Keratinocyte (primary cell): ENCODE results near the gene MKRN2. TPM values are rescaled to one million over a fixed set of nuclear protein-coding genes. Genes with fewer than 3 reads are reported as not detected.

ENCODE experiments used
- DNase-seq: peaks from one replicate; pipeline ENCODE4 v3.0.0-alpha.2; 2011; ENCODE audit warnings: low read depth, missing footprints, low spot score
- FAIRE-seq: peaks from 2 replicates; lab custom pipeline; 2011; peaks lifted over from hg19 to GRCh38; lab: Jason Lieb, UNC
- H2AFZ ChIP-seq: 2 replicates; pipeline ENCODE4 v1.6.0; 2012; ENCODE audit warnings: low read length, control low read depth, inconsistent platforms; ENCODE audit not compliant: control insufficient read depth
- H3K27ac ChIP-seq: 2 replicates; pipeline ENCODE4 v1.5.1; 2011; ENCODE audit warnings: low read length; ENCODE audit not compliant: control insufficient read depth, insufficient read depth
- H3K27me3 ChIP-seq: 3 replicates; pipeline ENCODE4 v1.6.0; 2011; ENCODE audit warnings: low read length; ENCODE audit not compliant: control insufficient read depth, insufficient read depth; ENCODE audit errors: extremely low read depth
- H3K36me3 ChIP-seq, 2 experiments: 2 replicates in 1 of 2; 3 replicates in 1 of 2; pipeline ENCODE4 v1.5.1; 2011; ENCODE audit warnings: low read length in 2 of 2, mild to moderate bottlenecking in 1 of 2; ENCODE audit not compliant: control insufficient read depth in 2 of 2, insufficient read depth in 2 of 2; ENCODE audit errors: extremely low read depth in 1 of 2
- H3K4me1 ChIP-seq: 3 replicates; pipeline ENCODE4 v1.5.1; 2011; ENCODE audit warnings: low read length; ENCODE audit not compliant: control insufficient read depth, insufficient read depth; ENCODE audit errors: extremely low read depth
- H3K4me2 ChIP-seq: 3 replicates; pipeline ENCODE4 v1.6.0; 2011; ENCODE audit warnings: low read depth, low read length; ENCODE audit not compliant: control insufficient read depth, insufficient read depth; ENCODE audit errors: extremely low read depth
- H3K4me3 ChIP-seq, 3 experiments: fragments of 200-600 bp in 1 of 3; sonication (generic) in 1 of 3; 2 replicates in 2 of 3; 3 replicates in 1 of 3; pipeline ENCODE4 v1.5.1; 2011 to 2016; ENCODE audit warnings: low read length in 3 of 3, mild to moderate bottlenecking in 3 of 3, control low read depth in 2 of 3, inconsistent platforms in 1 of 3, low read depth in 1 of 3, mixed read lengths in 1 of 3, mixed run types in 1 of 3, moderate library complexity in 1 of 3; ENCODE audit not compliant: control insufficient read depth in 2 of 3, insufficient read depth in 2 of 3; ENCODE audit errors: extremely low read depth in 1 of 3
- H3K79me2 ChIP-seq: 2 replicates; pipeline ENCODE4 v1.6.0; 2012; ENCODE audit warnings: low read length; ENCODE audit not compliant: control insufficient read depth, insufficient read depth
- H3K9ac ChIP-seq: 3 replicates; pipeline ENCODE4 v1.6.0; 2011; ENCODE audit warnings: low read length; ENCODE audit not compliant: control insufficient read depth, insufficient read depth; ENCODE audit errors: extremely low read depth
- H3K9me1 ChIP-seq: 3 replicates; pipeline ENCODE4 v1.6.0; 2011; ENCODE audit warnings: low read length; ENCODE audit not compliant: control insufficient read depth, insufficient read depth; ENCODE audit errors: extremely low read depth
- H3K9me3 ChIP-seq: 2 replicates; pipeline ENCODE4 v1.5.1; 2012; ENCODE audit warnings: low read depth, low read length; ENCODE audit not compliant: control insufficient read depth
- H4K20me1 ChIP-seq: 3 replicates; pipeline ENCODE4 v1.6.0; 2011; ENCODE audit warnings: low read length; ENCODE audit not compliant: control insufficient read depth, insufficient read depth; ENCODE audit errors: extremely low read depth
- EZH2 ChIP-seq: IDR thresholded peaks from one replicate; pipeline ENCODE4 v1.6.1; 2012; ENCODE audit warnings: inconsistent platforms, mild to moderate bottlenecking, low read length, moderate library complexity
- dilution Hi-C: fragments of 300-500 bp; cut with MboI; formaldehyde crosslinking; loops from one replicate; pipeline ENCODE4 v1.7.0; 2020; ENCODE audit warnings: low sequenced_read_pairs; ENCODE audit not compliant: extremely low pct_ligation_motif_present
- polyA plus RNA-seq, 5 experiments: library from polyadenylated mRNA; depleted of rRNA in 3 of 5; stranded (reverse) in 3 of 5; stranded (forward) in 1 of 5; unstranded in 1 of 5; fragments of >200 nt; gene quantifications; 1 replicate in 1 of 5; 2 replicates in 3 of 5; 3 replicates in 1 of 5; pipeline versions ENCODE4 v1.2.1 to v1.2.3, GENCODE V29; 2011 to 2012; ENCODE audit warnings: missing spikeins in 2 of 5, low read depth in 1 of 5, low replicate concordance in 1 of 5
- TF ChIP-seq, protein P1 (sequence below), 3 experiments: IDR thresholded peaks in 1 of 3; conservative IDR thresholded peaks in 1 of 3; optimal IDR thresholded peaks in 1 of 3; 2 replicates in 2 of 3; 3 replicates in 1 of 3; pipeline versions ENCODE3 to v1.5.1; 2011; ENCODE audit warnings: low read length in 3 of 3, mild to moderate bottlenecking in 3 of 3, moderate library complexity in 2 of 3, control low read depth in 1 of 3, inconsistent platforms in 1 of 3; ENCODE audit not compliant: insufficient read depth in 2 of 3; ENCODE audit errors: extremely low read depth in 1 of 3

Gene MKRN2
- polyA plus RNA-seq, 1 donor (not counting 4 experiments of a cell fraction or from before 2014, with no cell fraction given): 31.8 TPM

DNA sequence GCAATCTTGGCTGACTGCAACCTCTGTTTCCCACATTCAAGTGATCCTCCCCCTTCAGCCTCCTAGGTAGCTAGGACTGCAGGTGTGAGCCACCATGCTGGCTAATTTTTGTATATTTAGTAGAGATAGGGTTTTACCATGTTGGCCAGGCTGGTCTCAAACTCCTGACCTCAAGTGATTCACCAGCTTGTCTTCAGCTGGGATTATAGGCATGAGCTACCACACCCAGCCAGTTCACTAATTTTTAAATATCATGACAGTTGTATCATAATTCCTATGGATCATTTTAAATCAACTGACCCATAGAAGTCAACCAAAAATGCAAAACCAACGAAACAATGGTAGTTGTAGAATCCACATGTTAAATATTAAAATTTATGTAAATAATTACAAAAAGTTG is 71.9 kb downstream of the MKRN2 start:
- H3K4me3 ChIP-seq: no peak overlapping the region
- H2AFZ ChIP-seq: no peak overlapping the region
- no peak overlapping the region for H3K4me2 ChIP-seq
- no peaks in the 10 kb centered on the region for H3K4me1 ChIP-seq
- no peaks in the 10 kb centered on the region for H3K27me3 ChIP-seq
- peaks cover 2% of the 10 kb centered on the region for H3K9me1 ChIP-seq
- H3K79me2 ChIP-seq: peaks cover 92% of the 10 kb centered on the region
- TF ChIP-seq, protein P1, sequence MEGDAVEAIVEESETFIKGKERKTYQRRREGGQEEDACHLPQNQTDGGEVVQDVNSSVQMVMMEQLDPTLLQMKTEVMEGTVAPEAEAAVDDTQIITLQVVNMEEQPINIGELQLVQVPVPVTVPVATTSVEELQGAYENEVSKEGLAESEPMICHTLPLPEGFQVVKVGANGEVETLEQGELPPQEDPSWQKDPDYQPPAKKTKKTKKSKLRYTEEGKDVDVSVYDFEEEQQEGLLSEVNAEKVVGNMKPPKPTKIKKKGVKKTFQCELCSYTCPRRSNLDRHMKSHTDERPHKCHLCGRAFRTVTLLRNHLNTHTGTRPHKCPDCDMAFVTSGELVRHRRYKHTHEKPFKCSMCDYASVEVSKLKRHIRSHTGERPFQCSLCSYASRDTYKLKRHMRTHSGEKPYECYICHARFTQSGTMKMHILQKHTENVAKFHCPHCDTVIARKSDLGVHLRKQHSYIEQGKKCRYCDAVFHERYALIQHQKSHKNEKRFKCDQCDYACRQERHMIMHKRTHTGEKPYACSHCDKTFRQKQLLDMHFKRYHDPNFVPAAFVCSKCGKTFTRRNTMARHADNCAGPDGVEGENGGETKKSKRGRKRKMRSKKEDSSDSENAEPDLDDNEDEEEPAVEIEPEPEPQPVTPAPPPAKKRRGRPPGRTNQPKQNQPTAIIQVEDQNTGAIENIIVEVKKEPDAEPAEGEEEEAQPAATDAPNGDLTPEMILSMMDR (optimal IDR thresholded peaks at IDR 0.05 in 1 of 3, IDR thresholded peaks at IDR 0.05 in 1 of 3, conservative IDR thresholded peaks at IDR 0.05 in 1 of 3; ENCODE audit: extremely low read depth in 1 of 3, insufficient read depth in 2 of 3, low read length in 3 of 3): no peak
- no peak for TF ChIP-seq EZH2
- DNase-seq (no peak), FAIRE-seq (no peak)
- dilution Hi-C loops: no loop called here
- no peak overlapping the region for H3K27ac ChIP-seq
- no peaks in the 10 kb centered on the region for H3K36me3 ChIP-seq
- H3K9me3 ChIP-seq: no peaks in the 10 kb centered on the region
- H4K20me1 ChIP-seq: peaks cover 7% of the 10 kb centered on the region
- H3K9ac ChIP-seq: no peak overlapping the region

DNA sequence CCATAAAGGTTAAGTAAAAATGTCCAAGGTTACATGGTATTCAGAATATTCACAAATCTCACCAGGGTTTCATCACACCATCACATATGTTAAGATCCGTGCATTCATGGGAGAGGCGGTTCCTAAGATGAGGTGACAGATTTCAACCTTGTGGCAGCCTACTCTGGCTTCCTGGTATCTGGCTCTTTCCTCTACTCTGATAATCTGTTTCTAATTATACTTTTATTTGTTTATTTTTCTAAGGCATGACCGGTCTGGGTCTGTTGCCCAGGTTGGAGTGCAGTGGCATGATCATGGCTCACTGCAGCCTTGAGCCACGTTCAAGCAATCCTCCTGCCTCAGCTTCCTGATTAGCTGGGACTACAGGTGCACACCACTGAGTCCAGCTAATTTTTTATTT is 72.7 kb downstream of the MKRN2 start:
- no peak overlapping the region for H3K4me2 ChIP-seq
- H3K79me2 ChIP-seq: peaks cover 92% of the 10 kb centered on the region
- FAIRE-seq (no peak), DNase-seq (no peak)
- H4K20me1 ChIP-seq: peaks cover 3% of the 10 kb centered on the region
- no peaks in the 10 kb centered on the region for H3K9me3 ChIP-seq
- H3K9me1 ChIP-seq: peaks cover 2% of the 10 kb centered on the region
- no peaks in the 10 kb centered on the region for H3K36me3 ChIP-seq
- no peak overlapping the region for H3K4me3 ChIP-seq
- dilution Hi-C loops: no loop called here
- H3K27me3 ChIP-seq: no peaks in the 10 kb centered on the region
- no peak overlapping the region for H3K27ac ChIP-seq
- H3K9ac ChIP-seq: no peak overlapping the region
- no peaks in the 10 kb centered on the region for H3K4me1 ChIP-seq
- H2AFZ ChIP-seq: no peak overlapping the region
- TF ChIP-seq, protein P1 (optimal IDR thresholded peaks at IDR 0.05 in 1 of 3, IDR thresholded peaks at IDR 0.05 in 1 of 3, conservative IDR thresholded peaks at IDR 0.05 in 1 of 3; ENCODE audit: extremely low read depth in 1 of 3, insufficient read depth in 2 of 3, low read length in 3 of 3): no peak
- no peak for TF ChIP-seq EZH2
